Thyroid gland (tissue), 4 donors: ENCODE measurements around the gene TSHZ1. TPM values are rescaled to one million over a fixed set of nuclear protein-coding genes. Genes with fewer than 3 reads are reported as not detected.

Experiments used
- DNase-seq, 2 donors: peaks; one replicate each; pipeline ENCODE4 v3.0.0-alpha.2; 2019
- H3K27ac ChIP-seq, 3 donors: fragments of 200-600 bp; sonication (generic); 1 replicate in 2 of 3; 2 replicates in 1 of 3; pipeline ENCODE4 v1.5.1; 2016 to 2019; ENCODE audit warnings: mild to moderate bottlenecking in 1 of 3, moderate library complexity in 1 of 3
- H3K27me3 ChIP-seq: fragments of 200-600 bp; sonication (generic); one replicate; pipeline ENCODE4 v1.5.1; 2019
- H3K36me3 ChIP-seq, 2 donors: fragments of 200-600 bp; sonication (generic); one replicate each; pipeline ENCODE4 v1.5.1; 2016 to 2019
- H3K4me1 ChIP-seq, 2 donors: fragments of 200-600 bp; sonication (generic); one replicate each; pipeline ENCODE4 v1.5.1; 2017 to 2019
- H3K4me3 ChIP-seq, 3 donors: fragments of 200-600 bp; sonication (generic); replicated peaks in 1 of 3; 1 replicate in 2 of 3; 2 replicates in 1 of 3; pipeline ENCODE4 v1.5.1; 2016; ENCODE audit warnings: mild to moderate bottlenecking in 1 of 3
- H3K9me3 ChIP-seq: fragments of 200-600 bp; sonication (generic); one replicate; pipeline ENCODE4 v1.5.1; 2017
- CTCF ChIP-seq, 6 experiments: fragments of 200-600 bp in 3 of 6; fragments of 450-650 bp in 3 of 6; sonication (generic) in 3 of 6; IDR thresholded peaks; one replicate each; pipeline ENCODE4 v1.5.1; 2016 to 2019; ENCODE audit warnings: antibody characterized with exemption in 6 of 6, mild to moderate bottlenecking in 2 of 6, inconsistent platforms in 1 of 6, moderate library complexity in 1 of 6
- POLR2A ChIP-seq, 2 donors: fragments of 450-650 bp; IDR thresholded peaks; one replicate each; pipeline ENCODE4 v1.6.1; 2017; ENCODE audit warnings: antibody characterized with exemption in 2 of 2, mild to moderate bottlenecking in 2 of 2, moderate library complexity in 1 of 2
- WGBS, 2 donors: methylation state at CpG; one replicate each; pipeline ENCODE4 v1.1.5; 2017; 5-methylcytosine and 5-hydroxymethylcytosine counted together
- intact Hi-C: fragments of 100-400 bp; cut with DNase I; formaldehyde crosslinking; loops from one replicate; pipeline ENCODE4 v1.15.1; 2023
- total RNA-seq, 4 donors: library from RNA; depleted of rRNA; stranded (reverse); fragments of >200 nt; gene quantifications; one replicate each; pipeline ENCODE4 v1.2.3, GENCODE V29; 2016

Gene TSHZ1
- total RNA-seq, 4 donors from 2014 or later: 17.9 to 22.2 (median 19.0) TPM

- TF ChIP-seq CTCF (IDR thresholded peaks at IDR 0.05) (no peak), POLR2A (IDR thresholded peaks at IDR 0.05) (no peak)
- intact Hi-C loops: no loop called here
- 71 to 85% methylated on average over 8 to 10 of the region's 10 CpGs for WGBS, 2 donors
- no peak for DNase-seq
- H3K9me3 ChIP-seq: no peaks in the 10 kb centered on the region
- H3K27ac ChIP-seq: peak overlapping the region; percentile 48 to 76 (median 72)
- no peaks in the 10 kb centered on the region for H3K27me3 ChIP-seq
- H3K36me3 ChIP-seq: no peaks in the 10 kb centered on the region
- H3K4me3 ChIP-seq: peak overlapping the region in 2 of 3 donors; percentile 12 to 29
- H3K4me1 ChIP-seq: peaks cover 7 to 13% of the 10 kb centered on the region in 2 donors
Measured at GRCh38 chr18:75246721-75247610, 36.4 kb downstream of the TSHZ1 start.

- H3K27me3 ChIP-seq: no peaks in the 10 kb centered on the region
- H3K36me3 ChIP-seq: no peaks in the 10 kb centered on the region
- H3K27ac ChIP-seq: peak overlapping the region; percentile 48 to 76 (median 72)
- intact Hi-C loops: no loop called here
- 47 to 52% methylated on average over 8 of the region's 8 CpGs for WGBS, 2 donors
- H3K4me3 ChIP-seq: peak overlapping the region; percentile 9 to 29 (median 16)
- peaks cover 7 to 13% of the 10 kb centered on the region in 2 donors for H3K4me1 ChIP-seq
- DNase-seq: no peak
- no peaks in the 10 kb centered on the region for H3K9me3 ChIP-seq
- TF ChIP-seq POLR2A (IDR thresholded peaks at IDR 0.05) (no peak), CTCF (IDR thresholded peaks at IDR 0.05) (no peak)
Measured at GRCh38 chr18:75247611-75248421, 37.2 kb downstream of the TSHZ1 start.

DNA sequence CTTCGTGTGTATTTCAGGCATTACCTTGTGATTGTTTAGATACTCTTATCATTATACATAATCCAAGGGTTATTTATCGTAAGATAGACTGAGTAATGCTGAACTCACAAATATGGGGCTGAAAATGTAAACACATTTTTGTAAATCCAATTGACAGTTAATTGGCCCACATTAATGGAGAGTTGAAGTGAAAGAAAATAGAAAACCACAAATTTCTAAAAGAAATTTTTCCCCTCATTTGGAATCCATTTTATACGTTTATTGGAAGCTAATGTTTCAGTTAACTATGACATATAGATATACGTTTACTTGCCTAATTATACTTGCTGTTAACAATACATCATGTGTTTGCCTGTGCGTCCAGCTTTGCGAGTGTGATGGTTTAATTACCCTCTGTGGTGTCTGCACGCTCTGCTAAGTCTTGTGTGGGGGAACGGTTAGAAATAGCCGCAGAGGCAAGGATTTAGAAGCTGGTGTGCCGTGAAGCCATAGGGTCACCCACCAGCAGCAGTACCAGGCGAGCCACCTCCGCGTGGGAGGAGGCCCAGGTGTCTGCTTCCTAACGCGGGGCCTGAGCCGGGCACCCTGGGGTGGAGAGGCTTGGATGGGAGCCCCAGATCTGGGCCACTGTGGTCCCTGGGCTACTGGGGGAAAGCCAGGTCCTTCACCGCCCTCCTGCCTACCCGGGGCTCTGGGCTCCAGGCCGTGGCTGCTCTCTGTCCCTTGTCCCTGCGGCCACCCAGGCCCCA is 38.0 kb downstream of the TSHZ1 start:
- Histone ChIP-seq H3K9me3 (no peaks in the 10 kb centered on the region), H3K27me3 (no peaks in the 10 kb centered on the region), H3K36me3 (no peaks in the 10 kb centered on the region), H3K4me3 (peak overlapping the region in 1 of 3 donors; percentile 16), H3K27ac (peak overlapping the region; percentile 48 to 76 (median 72)), H3K4me1 (peaks cover 7 to 13% of the 10 kb centered on the region in 2 donors)
- no peak for DNase-seq
- TF ChIP-seq POLR2A (IDR thresholded peaks at IDR 0.05) (no peak), CTCF (IDR thresholded peaks at IDR 0.05) (no peak)
- WGBS, 2 donors: 89 to 92% methylated on average over 20 of the region's 20 CpGs
- intact Hi-C loops: no loop called here

- TF ChIP-seq CTCF (IDR thresholded peaks at IDR 0.05) (no peak), POLR2A (IDR thresholded peaks at IDR 0.05) (no peak)
- H3K27ac ChIP-seq: peak overlapping the region in 1 of 3 donors; percentile 72
- H3K27me3 ChIP-seq: no peaks in the 10 kb centered on the region
- H3K4me3 ChIP-seq: no peak overlapping the region
- H3K9me3 ChIP-seq: no peaks in the 10 kb centered on the region
- peaks cover 7 to 13% of the 10 kb centered on the region in 2 donors for H3K4me1 ChIP-seq
- no peaks in the 10 kb centered on the region for H3K36me3 ChIP-seq
- no peak for DNase-seq
- 92 to 96% methylated on average over 4 to 7 of the region's 9 CpGs for WGBS, 2 donors
- intact Hi-C loops: no loop called here
Measured at GRCh38 chr18:75249175-75249518, 38.5 kb downstream of the TSHZ1 start.
